ENCODE results near the gene KSR2.

GRCh38 chr12:117552971-117553370, 415.8 kb downstream of the KSR2 start:
- TF ChIP-seq YY1 (IDR thresholded peaks at IDR 0.05; ENCODE audit: insufficient read depth, insufficient read length) (no peak), ZNF274 (IDR thresholded peaks at IDR 0.05; ENCODE audit: low read depth, low read length) (no peak)
